NCI-H1048 (cell line): ENCODE results near the gene AK3.

Source experiments
- DNase-seq: peaks from one replicate; lab custom pipeline; 2025; lab: John Stamatoyannopoulos, UW

Gene AK3

GRCh38 chr9:4748612-4749011, 7.6 kb upstream of the AK3 start:
- DNase-seq: no peak

- DNase-seq: no peak
These were observed 5.5 kb upstream of the AK3 start for GRCh38 chr9:4746278-4747030.

- no peak for DNase-seq
These were observed 2.3 kb upstream of the AK3 start for GRCh38 chr9:4743131-4743875.

GRCh38 chr9:4742246-4742645, 1.2 kb upstream of the AK3 start:
- DNase-seq: no peak

- DNase-seq: no peak
These were observed 525 bp upstream of the AK3 start for GRCh38 chr9:4741365-4742089.

GRCh38 chr9:4740388-4740637, 689 bp downstream of the AK3 start:
- DNase-seq: no peak

GRCh38 chr9:4739587-4740387, 1.2 kb downstream of the AK3 start:
- no peak for DNase-seq

- no peak for DNase-seq
These were observed 2.0 kb downstream of the AK3 start for GRCh38 chr9:4738866-4739586.

GRCh38 chr9:4734150-4734549, 6.9 kb downstream of the AK3 start:
- DNase-seq: no peak

GRCh38 chr9:4732890-4733289, 8.1 kb downstream of the AK3 start:
- no peak for DNase-seq

GRCh38 chr9:4727593-4727992, 13.4 kb downstream of the AK3 start:
- DNase-seq: no peak

GRCh38 chr9:4725706-4726442, 15.1 kb downstream of the AK3 start:
- DNase-seq: no peak

GRCh38 chr9:4721736-4722135, 19.3 kb downstream of the AK3 start:
- no peak for DNase-seq

GRCh38 chr9:4718911-4719310, 22.1 kb downstream of the AK3 start:
- DNase-seq: no peak

- DNase-seq: no peak
These were observed 23.2 kb downstream of the AK3 start for GRCh38 chr9:4717815-4718214.

GRCh38 chr9:4716163-4716562, 24.8 kb downstream of the AK3 start:
- DNase-seq: no peak

GRCh38 chr9:4714266-4715016, 26.6 kb downstream of the AK3 start:
- no peak for DNase-seq

- DNase-seq: no peak
These were observed 27.2 kb downstream of the AK3 start for GRCh38 chr9:4713849-4714248.

GRCh38 chr9:4709380-4709779, 31.6 kb downstream of the AK3 start:
- no peak for DNase-seq

GRCh38 chr9:4706971-4707622, 33.9 kb downstream of the AK3 start:
- DNase-seq: no peak
